Measurements from ENCODE around the gene RAP1GAP2.

Gene RAP1GAP2

DNA sequence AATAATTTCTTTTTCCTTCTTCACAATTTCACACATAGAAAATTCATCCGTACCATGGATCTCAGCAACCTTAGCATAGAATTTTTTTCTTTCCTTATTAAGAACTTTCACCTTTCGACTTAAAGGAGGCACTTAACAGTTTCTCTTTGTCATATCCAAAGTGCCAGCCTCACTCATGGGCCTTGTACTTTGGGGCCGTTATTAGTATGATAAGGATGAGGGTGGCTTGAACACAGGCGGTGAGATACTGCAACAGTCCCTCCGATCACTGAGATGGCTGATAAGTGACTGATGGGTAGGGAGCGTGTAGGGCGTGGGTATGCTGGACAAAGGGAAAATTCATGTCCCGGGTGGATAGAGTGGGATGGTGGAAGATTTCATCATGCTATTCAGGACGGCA lies 181.9 kb downstream of the RAP1GAP2 start:
- TF ChIP-seq, protein P1, sequence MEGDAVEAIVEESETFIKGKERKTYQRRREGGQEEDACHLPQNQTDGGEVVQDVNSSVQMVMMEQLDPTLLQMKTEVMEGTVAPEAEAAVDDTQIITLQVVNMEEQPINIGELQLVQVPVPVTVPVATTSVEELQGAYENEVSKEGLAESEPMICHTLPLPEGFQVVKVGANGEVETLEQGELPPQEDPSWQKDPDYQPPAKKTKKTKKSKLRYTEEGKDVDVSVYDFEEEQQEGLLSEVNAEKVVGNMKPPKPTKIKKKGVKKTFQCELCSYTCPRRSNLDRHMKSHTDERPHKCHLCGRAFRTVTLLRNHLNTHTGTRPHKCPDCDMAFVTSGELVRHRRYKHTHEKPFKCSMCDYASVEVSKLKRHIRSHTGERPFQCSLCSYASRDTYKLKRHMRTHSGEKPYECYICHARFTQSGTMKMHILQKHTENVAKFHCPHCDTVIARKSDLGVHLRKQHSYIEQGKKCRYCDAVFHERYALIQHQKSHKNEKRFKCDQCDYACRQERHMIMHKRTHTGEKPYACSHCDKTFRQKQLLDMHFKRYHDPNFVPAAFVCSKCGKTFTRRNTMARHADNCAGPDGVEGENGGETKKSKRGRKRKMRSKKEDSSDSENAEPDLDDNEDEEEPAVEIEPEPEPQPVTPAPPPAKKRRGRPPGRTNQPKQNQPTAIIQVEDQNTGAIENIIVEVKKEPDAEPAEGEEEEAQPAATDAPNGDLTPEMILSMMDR (conservative IDR thresholded peaks at IDR 0.05; ENCODE audit: low read depth, low read length) = no peak
- no peak for DNase-seq (ENCODE audit: low read depth)
- no peak overlapping the region for H3K4me3 ChIP-seq (ENCODE audit: low read length)

DNA sequence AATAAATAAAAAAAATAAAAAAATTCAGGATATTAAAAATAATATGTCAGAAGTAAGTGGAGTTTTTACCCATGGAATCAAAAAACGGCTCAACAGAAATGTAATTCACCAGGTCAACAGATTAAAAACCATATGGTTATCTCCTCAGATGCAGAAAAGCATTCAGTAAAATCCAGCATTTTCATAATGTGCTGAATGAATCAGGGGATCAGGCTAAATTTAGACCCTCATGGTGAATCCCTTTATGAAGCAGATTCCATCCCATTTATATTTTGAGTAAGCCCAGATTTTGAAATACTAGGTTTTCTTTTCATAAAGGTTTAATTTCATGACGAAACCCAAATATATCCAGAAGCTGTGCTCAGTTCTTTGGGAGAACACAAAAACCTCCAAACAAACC lies 182.8 kb downstream of the RAP1GAP2 start:
- no peak for DNase-seq (ENCODE audit: low read depth)
- H3K4me3 ChIP-seq (ENCODE audit: low read length) = no peak overlapping the region
- TF ChIP-seq, protein P1 (conservative IDR thresholded peaks at IDR 0.05; ENCODE audit: low read depth, low read length) = no peak

DNA sequence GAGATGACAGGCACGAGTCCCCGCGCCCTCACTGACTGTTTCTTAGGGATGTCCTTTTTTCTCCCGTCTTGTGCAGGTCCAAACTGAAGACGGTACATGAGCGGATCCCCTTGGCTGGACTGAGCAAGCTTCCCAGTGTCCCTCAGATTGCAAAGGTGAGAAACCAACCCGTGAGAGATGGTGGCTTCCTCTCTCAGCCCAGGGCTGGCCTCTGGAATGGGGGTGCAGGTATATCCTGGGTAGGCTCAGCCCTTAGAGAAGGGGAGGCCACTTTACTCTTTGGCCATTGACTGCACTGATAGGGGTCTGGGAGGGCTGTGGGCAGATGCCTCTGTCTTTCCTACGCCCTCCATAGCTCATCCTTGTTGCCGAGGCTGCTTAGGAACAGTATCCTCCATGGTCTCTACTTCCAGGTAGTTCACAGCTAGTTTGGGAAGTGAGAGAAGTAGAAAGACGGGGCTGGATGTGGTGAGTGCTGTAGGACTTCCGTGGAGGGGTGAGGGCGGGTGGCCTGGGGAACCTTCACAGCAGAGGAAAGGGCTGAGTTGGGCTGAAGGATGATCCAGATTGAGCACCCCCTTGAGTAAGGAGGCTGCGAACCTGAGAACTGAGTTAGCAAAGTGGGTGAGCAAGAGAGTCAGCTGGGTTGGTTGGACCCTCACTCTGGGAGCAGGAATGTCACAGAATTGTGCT lies 184.1 kb downstream of the RAP1GAP2 start:
- TF ChIP-seq, protein P1 (conservative IDR thresholded peaks at IDR 0.05; ENCODE audit: low read depth, low read length) = no peak
- no peak for DNase-seq (ENCODE audit: low read depth)
- H3K4me3 ChIP-seq (ENCODE audit: low read length) = no peak overlapping the region

DNA sequence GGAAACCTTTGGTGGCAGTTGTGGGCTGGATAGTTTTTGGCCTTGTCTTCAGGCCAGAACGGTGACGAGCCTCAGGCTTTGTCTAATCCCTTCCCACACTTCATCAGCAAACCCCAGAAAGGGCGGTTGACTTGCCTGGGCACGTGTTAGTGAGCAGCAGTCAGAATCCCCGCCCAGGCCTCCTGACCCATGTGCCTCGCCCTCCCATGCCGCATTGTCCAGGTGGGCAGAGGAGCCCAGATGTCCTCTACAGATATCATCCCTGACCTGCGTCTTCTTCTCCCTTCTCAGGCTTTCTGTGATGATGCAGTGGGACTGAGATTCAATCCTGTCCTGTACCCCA lies 184.6 kb downstream of the RAP1GAP2 start:
- no peak overlapping the region for H3K4me3 ChIP-seq (ENCODE audit: low read length)

DNA sequence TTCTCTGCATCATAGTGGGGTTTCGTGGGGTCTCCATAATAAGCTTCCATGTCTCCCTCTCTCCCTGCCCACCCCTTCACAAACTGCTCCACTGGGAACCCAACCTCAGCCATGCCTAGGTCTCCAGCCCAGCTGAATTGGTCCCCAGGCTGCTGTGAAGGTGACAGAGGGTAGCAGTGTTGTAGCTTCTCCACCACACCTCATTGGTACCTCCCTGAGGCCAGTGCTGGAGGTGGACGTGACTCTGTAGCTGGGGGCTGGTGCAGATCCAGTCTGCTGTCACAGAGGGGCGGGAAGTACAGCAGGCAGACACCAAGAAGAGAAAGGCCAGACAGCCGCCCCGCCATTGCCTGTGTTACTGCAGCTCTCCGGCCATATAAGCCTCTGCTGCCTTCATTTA lies 185.1 kb downstream of the RAP1GAP2 start:
- TF ChIP-seq, protein P1 (conservative IDR thresholded peaks at IDR 0.05; ENCODE audit: low read depth, low read length) = no peak
- H3K4me3 ChIP-seq (ENCODE audit: low read length) = no peak overlapping the region
- DNase-seq (ENCODE audit: low read depth) = no peak

More for the DNA sequence above, 184.6 kb downstream of the RAP1GAP2 start:
- DNase-seq (ENCODE audit: low read depth) = no peak
- TF ChIP-seq, protein P1 (conservative IDR thresholded peaks at IDR 0.05; ENCODE audit: low read depth, low read length) = no peak

DNA sequence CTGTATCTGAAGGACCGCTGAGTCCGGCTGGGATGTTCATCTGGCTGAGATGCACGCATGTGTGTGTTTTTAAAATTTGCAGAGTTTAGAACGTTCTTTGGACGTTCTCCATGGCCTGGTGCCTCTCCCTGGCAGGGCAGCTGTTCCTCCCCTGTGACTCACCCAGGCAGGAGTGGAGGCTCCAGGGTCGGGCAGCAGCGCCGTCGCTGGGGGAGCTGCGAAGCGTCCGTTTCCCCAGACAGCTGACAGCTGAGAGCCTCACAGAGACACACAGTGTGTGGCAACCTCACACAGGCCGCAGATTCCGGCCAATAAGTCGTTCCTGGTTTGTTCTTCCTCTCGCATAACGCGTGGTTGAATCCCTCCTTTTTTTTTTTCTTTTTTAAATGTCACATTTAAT lies 186.6 kb downstream of the RAP1GAP2 start:
- no peak for DNase-seq (ENCODE audit: low read depth)
- H3K4me3 ChIP-seq (ENCODE audit: low read length) = no peak overlapping the region
- TF ChIP-seq, protein P1 (conservative IDR thresholded peaks at IDR 0.05; ENCODE audit: low read depth, low read length) = no peak

DNA sequence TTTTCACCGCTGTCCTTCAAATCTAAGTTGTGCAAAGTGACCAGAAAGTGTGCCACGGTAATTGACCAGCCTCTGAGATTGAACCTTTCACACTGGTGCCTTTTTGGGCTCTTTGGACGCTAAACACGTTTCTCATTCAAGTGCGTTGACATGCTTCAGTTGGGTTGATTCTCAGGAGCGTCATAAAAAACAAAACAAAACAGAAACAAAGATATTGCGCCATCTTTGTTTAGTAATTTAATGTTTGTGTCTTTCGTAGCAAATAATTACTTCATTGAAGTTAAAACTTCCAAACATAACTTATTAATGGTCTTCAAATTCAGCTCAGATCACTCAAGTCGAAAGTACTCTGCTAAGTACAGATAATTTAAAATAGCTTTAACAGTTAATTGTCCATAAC lies 187.0 kb downstream of the RAP1GAP2 start:
- H3K4me3 ChIP-seq (ENCODE audit: low read length) = no peak overlapping the region
- no peak for DNase-seq (ENCODE audit: low read depth)
- TF ChIP-seq, protein P1 (conservative IDR thresholded peaks at IDR 0.05; ENCODE audit: low read depth, low read length) = no peak

Measured in retinal pigment epithelial cell (primary cell).